ENCODE results near the gene MALRD1. TPM values are rescaled to one million over a fixed set of nuclear protein-coding genes. Genes with fewer than 3 reads are reported as not detected.

MALRD1 gene
- total RNA-seq, 2 donors from 2014 or later, result 0.84 to 2.2 TPM

DNA sequence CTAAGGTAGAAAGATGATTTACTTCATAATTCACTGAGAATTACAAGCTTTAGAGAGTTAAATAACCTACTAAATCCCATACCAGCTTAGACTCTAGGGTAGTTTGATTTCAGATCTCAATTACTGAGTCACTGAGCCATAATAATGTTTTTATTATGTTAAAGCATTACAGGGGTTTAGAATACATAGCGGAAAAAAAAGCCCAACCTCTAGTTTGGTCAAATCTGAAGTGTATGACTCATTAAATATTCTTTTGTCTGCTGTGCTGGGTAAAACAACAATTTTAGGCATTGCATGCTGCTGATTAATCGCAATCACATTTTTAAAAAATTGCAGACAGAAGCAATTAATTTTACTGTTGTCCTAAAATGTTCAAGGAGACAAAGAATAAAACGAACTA lies 48.5 kb downstream of the MALRD1 start:
- DNase-seq, result no peak
- intact Hi-C loops (cut with DNase I), result no loop called here
- ATAC-seq, result no peak

DNA sequence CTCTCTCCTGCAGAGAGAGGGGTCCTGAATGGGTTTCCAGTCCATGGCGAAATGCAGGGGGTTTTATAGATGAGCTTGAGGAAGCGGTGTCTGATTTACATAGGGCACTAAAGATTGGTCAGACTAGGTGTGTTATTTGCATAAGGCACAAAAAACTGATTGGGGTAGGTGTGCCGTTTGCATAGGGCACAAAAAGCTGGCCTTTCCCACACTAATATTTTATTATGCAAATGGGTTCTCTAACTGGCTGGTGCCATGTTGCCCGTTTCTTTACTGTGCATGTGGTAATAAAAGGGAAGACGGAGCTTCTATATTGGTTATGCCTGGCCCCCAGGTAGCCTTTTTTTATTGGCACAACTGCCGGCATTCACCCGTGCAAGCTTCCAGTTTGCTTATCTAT lies 50.2 kb downstream of the MALRD1 start:
- DNase-seq (no peak), ATAC-seq (no peak)
- intact Hi-C loops (cut with DNase I), result no loop called here

DNA sequence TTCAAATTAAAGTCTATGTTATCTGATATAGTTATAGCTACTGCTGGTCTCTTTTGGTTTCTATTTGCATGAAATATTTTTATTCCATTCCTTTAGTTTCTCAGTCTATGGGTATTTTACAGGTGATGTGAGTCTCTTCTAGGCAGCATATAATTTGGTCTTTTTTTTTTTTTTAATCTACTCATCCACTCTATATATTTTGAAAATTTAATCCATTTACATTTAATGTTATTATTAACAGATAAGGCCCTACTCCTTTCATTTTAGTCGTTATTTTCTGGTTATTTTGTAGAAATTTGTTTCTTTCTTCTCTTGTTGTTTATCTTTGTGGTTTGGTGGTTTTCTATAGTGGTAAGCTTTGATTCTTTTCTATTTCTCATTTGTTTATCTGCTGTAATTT lies 58.8 kb downstream of the MALRD1 start:
- intact Hi-C loops (cut with DNase I), result no loop called here
- ATAC-seq (no peak), DNase-seq (no peak)

DNA sequence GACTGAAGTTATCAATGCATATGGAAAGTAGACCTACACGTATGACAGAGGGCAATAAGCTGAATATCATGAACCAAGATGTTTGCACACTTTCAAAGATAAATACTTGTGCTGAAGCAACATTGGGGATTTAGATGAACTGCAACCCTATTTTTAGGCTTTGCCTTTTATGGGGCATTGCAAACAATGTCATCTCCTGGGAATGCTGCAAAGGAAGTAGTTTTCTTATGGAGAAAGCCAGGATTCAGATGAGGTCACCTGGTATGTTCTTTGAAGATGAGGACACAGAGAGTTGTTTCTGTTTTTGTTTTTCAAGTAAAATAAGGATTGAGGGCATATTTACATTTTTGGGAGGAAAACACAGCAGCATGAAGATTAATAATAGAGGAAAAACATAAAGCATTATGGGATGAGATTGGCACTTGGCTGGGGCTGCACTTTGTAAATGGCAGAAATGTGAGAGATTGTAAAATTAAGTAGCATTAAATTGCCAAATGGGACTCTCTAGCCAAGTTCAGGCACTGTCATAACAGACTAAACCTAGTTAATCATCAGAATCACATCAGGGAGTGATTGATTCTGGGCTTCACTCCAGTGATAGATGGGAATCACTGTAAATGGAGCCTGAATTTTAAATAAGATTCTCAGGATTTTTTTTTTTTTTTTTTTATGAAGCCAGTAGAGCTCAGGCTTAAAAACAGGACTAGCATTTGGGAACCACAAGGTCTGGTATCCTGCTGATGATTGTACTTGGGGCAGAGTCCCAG lies 63.1 kb downstream of the MALRD1 start:
- ATAC-seq (no peak), DNase-seq (no peak)
- intact Hi-C loops (cut with DNase I), result no loop called here

DNA sequence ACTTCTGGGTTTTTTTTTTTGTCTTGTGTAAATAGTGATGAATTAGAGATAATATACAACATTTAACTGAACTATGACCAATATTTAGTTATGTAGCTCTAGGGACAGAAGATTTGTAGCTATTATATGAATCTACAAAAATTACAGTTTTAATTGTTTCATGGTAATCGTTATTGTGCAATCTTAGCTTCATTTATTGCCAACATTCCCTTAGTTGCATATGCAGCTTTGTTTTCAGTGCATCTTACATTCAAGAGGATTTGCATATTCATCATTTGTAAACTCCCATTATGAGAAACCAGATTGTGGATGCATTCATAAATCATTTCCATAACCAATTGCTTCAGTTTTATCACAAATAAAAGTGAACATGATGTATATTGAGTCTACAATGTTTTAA lies 68.8 kb downstream of the MALRD1 start:
- DNase-seq, result no peak
- intact Hi-C loops (cut with DNase I), result no loop called here
- ATAC-seq, result no peak

DNA sequence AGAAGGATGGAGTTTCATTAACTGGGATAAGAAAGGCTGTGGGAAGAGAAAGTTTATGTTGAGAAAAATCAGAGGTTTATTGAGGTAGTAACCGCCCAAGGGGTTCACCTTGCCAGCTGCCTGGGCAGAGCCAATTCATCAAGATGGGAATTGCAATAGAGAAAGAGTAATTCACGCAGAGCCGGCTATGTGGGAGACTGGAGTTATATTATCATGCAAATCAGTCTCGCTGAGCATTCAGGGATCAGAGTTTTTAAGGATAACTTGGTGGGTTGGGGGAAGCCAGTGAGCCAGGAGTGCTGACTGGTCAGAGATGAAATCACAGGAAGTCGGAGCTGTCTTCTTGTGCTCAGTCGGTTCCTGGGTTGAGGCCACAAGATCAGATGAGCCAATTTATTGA lies 70.6 kb downstream of the MALRD1 start:
- no peak for ATAC-seq
- intact Hi-C loops (cut with DNase I), result no loop called here
- no peak for DNase-seq

DNA sequence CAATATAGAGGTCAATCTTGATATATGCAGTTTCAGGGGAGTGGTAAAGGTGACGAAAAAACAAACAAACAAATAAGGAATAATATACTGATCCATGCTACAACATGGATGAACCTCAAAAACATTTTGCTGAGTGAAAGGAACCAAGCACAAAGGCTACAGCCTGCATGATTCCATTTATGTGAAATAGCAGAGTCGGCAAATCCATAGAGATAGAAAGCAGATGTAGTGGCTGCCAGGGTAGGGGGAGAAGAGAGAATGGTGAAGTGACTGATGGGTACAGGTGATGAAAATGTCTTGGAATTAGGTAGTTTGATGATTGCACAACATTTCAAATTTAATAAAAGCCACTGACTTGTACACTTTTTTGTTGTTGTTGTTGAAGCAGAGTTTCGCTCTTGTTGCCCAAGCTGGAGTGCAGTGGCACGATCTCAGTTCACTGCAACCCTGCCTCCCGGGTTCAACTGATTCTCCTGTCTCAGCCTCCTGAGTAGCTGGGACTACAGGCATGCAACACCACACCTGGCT lies 71.8 kb downstream of the MALRD1 start:
- ATAC-seq, result no peak
- no peak for DNase-seq
- intact Hi-C loops (cut with DNase I), result no loop called here

DNA sequence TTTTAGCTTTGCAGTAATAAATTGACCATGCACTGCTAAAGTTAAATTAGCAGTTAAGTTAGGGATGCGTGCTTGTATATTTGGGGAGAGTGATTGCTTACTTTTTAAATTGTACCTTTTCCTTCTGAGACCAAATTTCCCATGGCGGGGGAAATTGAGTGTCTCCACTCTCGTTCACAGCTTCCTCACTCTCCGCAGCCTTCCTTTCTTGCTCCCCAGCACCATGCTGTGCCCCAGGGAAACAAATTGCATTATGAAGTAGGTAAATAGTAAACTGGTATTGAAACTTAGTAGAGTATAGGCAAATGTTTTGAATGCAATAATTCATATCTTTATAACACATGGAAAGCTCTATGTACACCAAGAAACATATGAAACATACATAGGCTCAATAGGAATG lies 85.4 kb downstream of the MALRD1 start:
- DNase-seq (no peak), ATAC-seq (no peak)
- intact Hi-C loops (cut with DNase I), result no loop called here

DNA sequence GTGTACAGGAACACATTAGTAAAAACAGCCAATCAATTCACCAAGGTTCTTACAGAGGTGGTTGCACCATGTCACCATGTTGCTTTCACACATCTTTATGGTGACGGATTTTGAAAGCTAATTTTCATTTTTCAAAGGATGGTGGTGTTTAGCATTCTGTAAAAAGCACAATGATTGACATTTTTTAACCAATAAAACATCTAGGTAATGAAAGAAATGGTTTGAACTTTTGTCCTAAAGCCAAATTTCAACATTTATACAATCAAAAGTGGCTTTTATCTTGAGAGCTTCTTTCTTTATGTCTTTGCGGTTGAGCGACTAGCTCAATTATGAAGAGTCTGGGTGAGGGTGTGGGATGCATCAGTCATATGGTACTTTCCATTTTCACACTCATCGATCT lies 94.4 kb downstream of the MALRD1 start:
- ATAC-seq (no peak), DNase-seq (no peak)
- intact Hi-C loops (cut with DNase I), result no loop called here

DNA sequence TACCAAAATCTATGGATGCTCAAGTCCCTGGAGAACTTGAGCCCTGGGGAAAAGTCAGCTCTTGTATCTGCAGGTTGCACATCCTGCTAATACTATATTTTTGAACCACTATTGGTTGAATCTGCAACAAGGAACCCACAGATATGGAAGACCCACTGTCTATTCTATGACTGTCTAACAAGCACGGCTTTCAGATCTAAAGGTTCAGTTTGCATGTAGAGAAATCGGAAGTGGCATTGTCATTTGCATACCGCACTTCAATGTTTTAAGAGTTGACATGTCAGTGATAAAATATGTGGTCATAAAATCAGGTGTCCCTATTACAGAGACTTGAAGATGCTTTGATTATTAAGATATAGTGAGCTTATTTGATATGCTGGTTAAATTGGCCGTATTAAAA lies 95.6 kb downstream of the MALRD1 start:
- DNase-seq (no peak), ATAC-seq (no peak)
- intact Hi-C loops (cut with DNase I), result no loop called here

DNA sequence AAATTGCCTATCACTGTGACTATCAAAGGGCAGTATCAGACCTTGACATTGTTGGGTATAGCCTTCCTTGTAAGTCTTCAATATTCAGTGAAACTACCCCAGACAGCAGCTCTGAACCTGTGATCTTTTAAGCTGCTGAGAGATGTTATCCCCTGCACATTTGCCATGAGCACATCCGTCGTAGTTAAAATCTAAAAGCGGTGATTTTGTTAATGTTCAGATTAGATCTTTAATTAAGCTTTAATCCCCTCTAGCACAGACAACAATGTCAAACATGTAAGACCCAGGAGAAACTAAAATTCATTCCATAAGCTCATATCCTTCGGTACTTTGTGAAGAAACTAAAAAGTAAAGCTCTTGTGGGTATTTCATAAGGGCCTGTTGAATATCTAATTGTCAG lies 105.8 kb downstream of the MALRD1 start:
- DNase-seq (no peak), ATAC-seq (no peak)
- intact Hi-C loops (cut with DNase I), result no loop called here

DNA sequence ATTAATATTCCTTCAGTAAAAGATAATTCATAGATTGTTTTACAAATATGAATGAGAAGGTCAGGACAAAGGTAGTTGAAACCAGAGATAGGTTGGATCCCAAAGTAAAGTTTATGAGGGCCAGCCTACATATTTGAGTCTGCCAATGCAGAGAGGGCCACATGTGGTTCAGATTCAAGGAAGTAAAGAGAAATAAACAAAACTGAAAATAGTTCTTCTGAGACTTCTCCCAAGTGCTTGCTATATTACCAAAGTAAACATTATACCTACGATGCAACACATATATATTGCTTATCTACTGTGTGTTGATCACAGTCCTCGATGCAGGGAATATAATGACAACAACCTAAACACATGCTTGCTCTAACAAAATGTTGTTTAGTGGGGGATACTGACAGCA lies 109.8 kb downstream of the MALRD1 start:
- no peak for ATAC-seq
- intact Hi-C loops (cut with DNase I), result no loop called here

DNA sequence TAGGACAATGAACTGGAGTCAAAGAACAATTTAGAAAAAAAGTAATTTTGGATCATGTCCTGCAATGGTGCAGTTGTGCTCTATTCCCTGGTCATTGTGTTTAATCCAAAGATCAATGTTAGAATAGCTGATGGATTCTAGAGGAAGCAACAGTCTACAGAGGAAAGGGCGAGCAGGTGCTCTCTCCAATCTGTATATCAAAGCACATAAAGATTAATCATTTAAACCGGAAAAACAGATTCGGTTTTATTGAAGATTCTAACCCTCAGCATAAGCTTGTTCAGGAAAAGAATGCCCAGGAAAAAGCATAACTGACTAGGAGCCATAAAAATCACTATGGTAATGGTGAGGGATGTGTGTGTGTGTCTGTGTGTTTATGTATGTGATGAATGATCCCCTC lies 110.3 kb downstream of the MALRD1 start:
- ATAC-seq (no peak), DNase-seq (no peak)
- intact Hi-C loops (cut with DNase I), result no loop called here

More for the DNA sequence above, 109.8 kb downstream of the MALRD1 start:
- no peak for DNase-seq

DNA sequence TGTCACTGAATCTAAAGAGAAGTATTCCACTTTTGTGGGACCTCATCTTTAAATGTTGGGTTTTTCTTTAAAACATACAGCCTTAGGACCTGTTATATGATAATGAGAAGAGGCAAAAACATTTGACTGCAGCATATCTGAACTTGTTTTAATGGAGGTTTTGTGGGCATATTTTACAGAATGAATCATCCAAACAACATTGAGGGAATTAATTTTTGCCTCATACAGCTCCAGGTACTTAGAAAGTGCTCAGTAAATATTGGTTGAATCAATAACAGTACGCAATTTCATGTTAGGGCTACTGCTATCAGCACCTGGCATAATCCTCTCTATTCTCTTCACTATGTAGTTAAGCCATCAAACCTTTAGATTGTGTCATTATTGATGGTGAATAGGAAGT lies 115.9 kb downstream of the MALRD1 start:
- ATAC-seq, result no peak

DNA sequence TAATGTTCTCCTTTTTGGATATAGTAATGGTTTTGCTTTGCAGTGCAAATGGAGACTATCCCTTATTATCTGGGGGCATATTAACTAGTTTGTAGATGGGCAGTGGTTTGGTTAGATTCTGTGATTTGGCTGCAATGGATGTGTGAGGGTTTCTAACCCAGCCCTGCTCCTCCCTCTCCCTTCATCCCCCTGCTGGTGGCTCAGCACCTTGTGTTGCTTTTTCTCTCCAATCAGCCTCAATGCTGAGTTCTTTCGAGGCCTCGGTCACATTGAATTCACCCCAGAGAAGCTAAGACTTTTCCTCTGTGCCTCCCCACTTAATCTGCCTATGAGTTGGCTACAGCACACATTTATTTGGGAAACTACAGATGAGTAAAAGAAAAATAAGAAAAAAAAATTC lies 120.0 kb downstream of the MALRD1 start:
- ATAC-seq (no peak), DNase-seq (no peak)
- intact Hi-C loops (cut with DNase I), result no loop called here

More for the DNA sequence above, 115.9 kb downstream of the MALRD1 start:
- DNase-seq, result no peak
- intact Hi-C loops (cut with DNase I), result no loop called here

DNA sequence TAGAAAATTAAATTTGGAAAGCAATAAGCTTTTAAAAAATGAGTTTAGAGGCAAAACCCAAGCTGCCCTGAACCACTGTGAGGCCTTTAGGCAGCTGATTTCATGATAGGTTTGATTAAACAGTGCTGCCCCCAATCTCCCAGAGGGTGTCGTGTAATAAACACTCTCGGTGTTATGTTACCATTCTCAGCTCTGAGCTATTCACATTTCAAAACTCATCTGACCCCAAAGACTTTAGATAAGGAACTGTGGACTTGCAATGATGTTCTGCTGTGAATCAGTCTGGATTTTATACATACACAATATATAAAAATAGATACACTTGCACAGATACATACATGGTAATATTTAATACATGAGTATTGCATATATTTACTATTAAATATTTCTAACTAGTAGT lies 120.4 kb downstream of the MALRD1 start:
- intact Hi-C loops (cut with DNase I), result no loop called here

DNA sequence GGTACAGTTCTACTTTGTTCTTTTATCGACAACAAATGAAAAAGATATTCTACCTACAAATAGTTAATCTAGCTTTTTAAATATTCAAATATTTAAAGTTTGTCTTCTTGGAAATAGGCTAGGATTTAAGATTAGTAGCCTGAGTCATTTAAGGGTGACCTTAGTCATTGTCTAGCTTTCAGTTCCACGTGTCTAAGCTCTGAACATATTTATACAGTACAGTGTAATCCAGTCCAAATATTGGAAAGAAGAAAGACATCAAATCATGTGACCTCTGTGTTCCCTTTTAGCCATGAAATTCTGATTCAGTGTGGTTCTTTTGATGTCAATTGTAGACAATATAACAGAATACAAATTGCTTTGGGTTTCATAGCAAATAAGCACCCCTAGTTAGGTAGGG lies 121.1 kb downstream of the MALRD1 start:
- ATAC-seq, result no peak

More for the DNA sequence above, 120.4 kb downstream of the MALRD1 start:
- DNase-seq (no peak), ATAC-seq (no peak)

DNA sequence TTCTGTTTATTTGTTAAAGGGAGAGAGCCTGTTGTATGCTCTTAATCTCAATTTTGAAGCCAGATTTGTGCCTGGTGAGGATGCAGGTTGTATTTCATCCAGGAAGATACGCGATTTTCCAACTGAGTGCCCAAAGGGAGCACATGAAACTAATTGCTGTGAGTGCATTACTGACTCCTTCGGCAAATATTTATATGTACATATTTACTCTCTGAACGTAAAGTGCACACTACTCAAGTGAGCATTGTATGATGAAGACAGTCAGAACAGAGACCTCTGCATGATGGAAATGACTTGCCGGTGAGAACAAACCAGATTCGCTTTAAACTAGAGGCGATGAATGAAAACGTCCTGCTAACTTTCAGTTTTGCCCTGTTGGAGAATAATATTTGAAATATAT lies 130.1 kb downstream of the MALRD1 start:
- no peak for DNase-seq
- ATAC-seq, result no peak
- intact Hi-C loops (cut with DNase I), result no loop called here

More for the DNA sequence above, 121.1 kb downstream of the MALRD1 start:
- DNase-seq, result no peak
- intact Hi-C loops (cut with DNase I), result no loop called here

DNA sequence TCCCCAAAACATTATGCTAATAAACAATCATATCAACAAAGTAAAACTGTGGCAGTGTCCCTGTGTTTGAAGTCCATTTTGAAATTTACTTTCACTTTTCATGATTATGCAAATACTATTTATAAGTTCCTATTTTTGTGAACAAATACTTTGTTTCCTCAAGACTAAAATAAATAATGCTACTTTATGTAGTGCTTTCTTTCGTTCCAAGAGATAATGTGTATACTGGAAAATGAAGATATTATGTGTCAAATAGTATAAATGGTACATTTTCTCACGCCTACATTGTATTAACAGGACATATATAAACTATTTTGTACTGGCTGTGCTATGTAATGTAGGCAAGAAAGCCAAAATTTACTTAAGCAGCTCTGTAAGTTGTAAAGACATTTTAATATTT lies 136.3 kb downstream of the MALRD1 start:
- DNase-seq, result no peak
- ATAC-seq, result no peak
- intact Hi-C loops (cut with DNase I), result no loop called here

DNA sequence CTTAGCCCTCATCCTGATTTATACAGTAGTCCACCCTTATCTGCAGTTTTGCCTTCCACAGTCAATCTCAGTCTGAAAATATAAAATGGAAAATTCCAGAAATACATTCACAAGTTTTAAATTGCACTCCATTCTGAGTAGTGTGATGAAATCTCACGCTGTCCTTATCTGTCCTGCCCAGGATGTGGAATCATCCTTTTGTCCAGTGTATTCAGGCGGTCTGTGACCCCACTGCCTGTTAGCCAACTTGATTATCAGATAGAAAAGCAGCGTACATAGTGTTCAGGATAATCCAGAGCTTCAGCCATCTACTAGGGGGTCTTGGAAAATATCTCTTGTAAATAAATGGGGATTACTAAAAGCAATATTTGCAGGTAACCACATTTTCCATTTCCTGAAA lies 146.3 kb downstream of the MALRD1 start:
- intact Hi-C loops (cut with DNase I), result no loop called here
- ATAC-seq, result no peak
- DNase-seq, result no peak

DNA sequence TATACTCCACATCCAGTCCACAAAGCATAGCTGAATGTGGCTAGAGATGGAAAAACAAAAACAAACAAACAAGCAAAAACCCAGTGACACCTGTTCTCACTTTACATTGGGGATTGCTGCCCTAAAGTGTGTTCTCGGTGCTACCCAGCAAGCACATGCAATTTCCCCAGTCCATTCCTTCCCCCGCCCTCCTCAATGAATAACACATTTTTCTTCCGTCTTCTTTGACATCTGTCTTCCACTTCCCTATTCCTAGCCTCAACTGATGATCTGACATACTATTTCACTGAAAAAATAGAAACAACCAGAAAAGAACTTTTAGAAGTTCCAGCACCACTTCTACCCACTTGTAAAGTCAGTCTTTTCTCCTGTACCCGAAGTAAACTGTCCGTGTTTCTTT lies 147.1 kb downstream of the MALRD1 start:
- DNase-seq (no peak), ATAC-seq (no peak)
- intact Hi-C loops (cut with DNase I), result no loop called here

Data from left cardiac atrium (tissue), 4 donors.